PFSK-1 (cell line): ENCODE data around the gene STARD3.

Source experiments
- POLR2AphosphoS5 ChIP-seq: IDR thresholded peaks from 2 replicates; pipeline ENCODE4 v1.6.1; 2012; ENCODE audit warnings: low read depth, mild to moderate bottlenecking, control low read depth, low read length, moderate library complexity
- TAF1 ChIP-seq: IDR thresholded peaks from 2 replicates; pipeline ENCODE4 v1.6.1; 2012; ENCODE audit warnings: low read length, control low read depth, borderline replicate concordance; ENCODE audit not compliant: insufficient read depth

GRCh38 chr17:39618246-39618913 is 18.6 kb upstream of the STARD3 start:
- TF ChIP-seq TAF1 (no peak), POLR2AphosphoS5 (no peak)
